HG03108 (cell line): ENCODE results near the gene MYADM.
A peak's percentile ranks its signal among the peaks of the same experiment; 100 is the strongest.
"Not testable (repeated sequence)": the region's sequence is repeated elsewhere in the genome, so short reads cannot be mapped to it uniquely, and the experiment has no call there.

Experiments used
- ATAC-seq: cut with Tn5 transposase; IDR thresholded peaks from one replicate; pipeline ENCODE4 v1.9.1; 2021; ENCODE audit warnings: moderate library complexity; ENCODE audit not compliant: unreplicated experiment

Gene MYADM

DNA sequence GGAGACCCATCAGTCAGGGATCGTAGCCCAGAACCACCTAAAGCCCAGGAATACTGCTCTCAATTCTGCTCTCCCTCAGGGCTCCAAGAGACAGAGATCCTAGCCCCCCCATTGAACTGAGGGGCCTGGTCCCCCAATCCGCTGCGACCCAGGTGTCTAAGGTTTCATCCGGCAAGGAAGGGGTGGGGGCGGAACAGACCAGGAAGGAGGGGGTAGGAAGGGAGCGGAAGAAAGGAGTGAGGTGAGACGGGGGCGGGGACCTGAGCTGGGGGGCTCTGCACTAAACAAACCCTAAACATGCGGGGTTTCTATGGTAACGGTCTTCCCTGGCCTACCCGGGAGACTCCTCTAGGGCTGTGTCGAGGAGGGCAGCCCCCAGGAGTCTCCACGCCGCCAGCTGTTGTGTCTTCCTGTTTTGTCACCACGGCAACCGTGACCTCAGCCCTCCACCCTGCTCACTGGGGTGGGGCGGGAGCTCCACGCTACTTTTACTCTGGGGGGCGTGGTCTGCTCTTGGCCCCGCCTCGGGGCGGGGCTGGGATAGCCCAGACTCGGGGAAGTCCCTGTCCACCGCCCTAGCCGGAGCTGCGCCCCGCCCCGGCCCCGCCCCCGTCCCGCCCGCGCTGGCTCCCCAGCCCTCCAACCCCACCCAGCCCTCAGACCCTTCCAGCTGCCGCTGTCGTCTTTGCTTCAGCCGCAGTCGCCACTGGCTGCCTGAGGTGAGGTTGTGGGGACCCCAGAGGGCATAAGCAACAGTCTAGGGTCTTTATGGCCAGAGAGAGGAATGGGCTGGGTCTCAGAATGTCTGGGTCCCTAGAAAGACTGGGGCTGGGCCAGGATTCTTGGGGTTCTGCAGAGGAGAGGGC, at the start of gene MYADM:
MYADM (plus strand) TSS at position 659 of the 866 bp plus-strand sequence. CDS start 5,647 bp downstream, outside the sequence.
- ATAC-seq = peak; percentile 64

GRCh38 chr19:53818756-53819155, 48.9 kb upstream of the MYADM start:
- no peak for ATAC-seq

DNA sequence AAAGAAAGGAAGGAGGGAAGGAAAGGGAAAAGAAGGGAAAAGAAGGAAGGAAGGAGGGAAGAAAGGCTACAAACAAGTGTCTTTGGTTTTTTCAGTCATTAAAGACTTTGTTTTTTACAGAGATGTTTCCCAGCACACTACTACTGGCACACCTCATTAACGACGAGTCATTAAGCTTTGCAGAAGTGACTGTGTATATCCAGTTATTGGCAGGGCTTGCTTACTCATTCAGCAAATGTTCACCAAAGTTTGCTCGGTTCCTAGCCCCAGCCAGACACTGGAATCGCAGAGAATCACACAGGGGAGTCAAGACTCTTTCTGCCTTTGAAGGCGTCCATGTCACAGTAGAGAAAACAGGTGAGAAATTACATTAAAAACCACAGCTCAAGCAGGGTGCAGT, 47.8 kb upstream of the MYADM start:
- no peak for ATAC-seq

GRCh38 chr19:53823380-53824120, 44.1 kb upstream of the MYADM start:
- ATAC-seq = no peak

- ATAC-seq = no peak
Observed at GRCh38 chr19:53824134-53824611, 43.5 kb upstream of the MYADM start, which contains the start of gene NLRP12. NLRP12 (minus strand) TSS chr19:53824314; CDS start chr19:53824174, 140 bp downstream.

DNA sequence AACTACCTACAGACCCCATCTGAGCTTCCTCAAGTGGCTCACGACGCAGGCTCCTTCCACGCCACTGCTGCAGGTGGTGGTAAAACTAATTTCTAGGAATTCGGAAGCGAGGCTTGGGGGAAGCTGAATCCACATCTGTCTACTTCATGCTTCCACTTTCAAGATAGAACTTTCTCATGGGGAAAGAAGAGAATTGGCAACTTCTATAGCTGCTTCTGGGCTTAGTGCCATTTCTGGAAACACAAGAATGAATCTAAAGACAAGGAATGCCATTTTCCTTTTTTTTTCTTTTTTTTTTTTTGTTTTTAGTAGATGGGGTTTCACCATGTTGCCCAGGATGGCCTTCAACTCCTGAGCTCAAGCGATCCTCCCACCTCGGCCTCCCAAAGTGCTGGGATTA, 40.8 kb upstream of the MYADM start:
- ATAC-seq = no peak

- no peak for ATAC-seq
Observed at GRCh38 chr19:53828531-53828930, 39.2 kb upstream of the MYADM start.

- not testable (repeated sequence) for ATAC-seq
Observed at GRCh38 chr19:53832861-53833260, 34.8 kb upstream of the MYADM start.

DNA sequence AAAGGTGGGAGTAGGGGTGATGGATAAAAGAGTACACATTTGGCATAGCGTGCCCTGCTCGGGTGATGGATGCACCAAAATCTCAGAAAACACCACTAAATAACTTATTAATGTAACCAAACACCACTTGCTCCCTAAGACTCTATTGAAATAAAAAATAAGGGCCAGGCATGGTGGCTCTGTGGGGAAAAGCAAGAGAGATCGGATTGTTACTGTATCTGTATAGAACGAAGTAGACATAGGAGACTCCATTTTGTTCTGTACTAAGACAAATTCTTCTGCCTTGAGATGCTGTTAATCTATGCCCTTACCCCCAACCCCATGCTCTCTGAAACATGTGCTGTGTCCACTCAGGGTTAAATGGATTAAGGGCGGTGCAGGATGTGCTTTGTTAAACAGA, 29.2 kb upstream of the MYADM start:
- ATAC-seq = not testable (repeated sequence)

DNA sequence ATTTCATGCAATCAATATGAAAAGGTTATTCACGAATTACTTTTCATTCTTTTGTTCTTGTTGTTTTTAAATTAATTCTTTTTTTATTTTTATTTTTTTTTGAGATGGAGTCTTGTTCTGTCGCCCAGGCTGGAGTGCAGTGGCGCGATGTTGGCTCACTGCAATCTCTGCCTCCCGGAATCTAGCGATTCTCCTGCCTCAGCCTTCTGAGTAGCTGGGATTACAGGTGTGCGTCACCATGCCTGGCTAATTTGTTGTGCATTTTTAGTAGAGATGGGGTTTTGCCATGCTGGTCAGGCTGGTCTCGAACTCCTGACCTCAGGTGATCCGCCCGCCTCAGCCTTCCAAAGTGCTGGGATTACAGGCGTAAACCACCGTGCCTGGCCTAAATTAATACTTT, 27.4 kb upstream of the MYADM start:
- ATAC-seq = not testable (repeated sequence)

DNA sequence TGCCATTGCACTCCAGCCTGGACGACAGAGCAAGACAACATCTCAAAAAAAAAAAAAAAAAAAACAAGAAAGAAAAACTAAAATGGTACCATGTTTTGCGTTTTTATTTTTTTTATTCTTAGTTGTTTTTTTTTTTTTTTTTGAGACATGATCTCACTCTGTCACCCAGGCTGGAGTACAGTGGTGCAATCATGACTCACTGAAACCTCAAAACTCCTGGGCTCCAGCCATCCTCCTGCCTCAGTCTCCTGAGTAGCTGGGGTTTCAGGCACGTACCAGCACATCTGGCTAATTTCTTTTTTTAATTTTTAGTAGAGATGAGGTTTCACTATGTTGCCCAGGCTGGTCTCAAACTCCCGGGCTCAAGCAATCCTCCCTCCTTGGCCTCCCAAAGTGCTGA, 26.8 kb upstream of the MYADM start:
- not testable (repeated sequence) for ATAC-seq

- no peak for ATAC-seq
Observed at GRCh38 chr19:53844849-53845246, 22.8 kb upstream of the MYADM start.

- ATAC-seq = no peak
Observed at GRCh38 chr19:53847555-53847954, 20.1 kb upstream of the MYADM start.

DNA sequence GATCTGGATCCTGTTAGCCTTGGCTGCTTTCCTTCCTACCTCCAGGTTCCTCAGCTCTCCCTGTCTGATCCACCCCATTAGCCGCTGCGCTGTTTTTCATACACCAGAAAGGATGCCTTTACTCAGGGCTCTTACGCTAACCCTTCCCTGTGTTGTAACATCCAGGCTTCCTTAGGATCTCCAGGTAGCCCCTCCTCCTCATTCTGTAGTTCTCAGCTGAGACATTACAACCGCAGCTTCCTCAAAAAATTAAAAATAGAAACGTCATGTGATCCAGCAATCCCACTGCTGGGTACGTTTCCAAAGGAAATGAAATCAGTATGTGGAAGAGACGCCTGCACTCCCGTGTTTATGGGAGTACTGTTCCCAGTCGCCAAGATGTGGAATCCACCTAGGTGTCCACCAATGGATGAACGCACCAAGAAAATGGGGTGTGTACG, 18.4 kb upstream of the MYADM start:
- no peak for ATAC-seq

GRCh38 chr19:53853707-53854106, 14.0 kb upstream of the MYADM start:
- ATAC-seq = no peak

DNA sequence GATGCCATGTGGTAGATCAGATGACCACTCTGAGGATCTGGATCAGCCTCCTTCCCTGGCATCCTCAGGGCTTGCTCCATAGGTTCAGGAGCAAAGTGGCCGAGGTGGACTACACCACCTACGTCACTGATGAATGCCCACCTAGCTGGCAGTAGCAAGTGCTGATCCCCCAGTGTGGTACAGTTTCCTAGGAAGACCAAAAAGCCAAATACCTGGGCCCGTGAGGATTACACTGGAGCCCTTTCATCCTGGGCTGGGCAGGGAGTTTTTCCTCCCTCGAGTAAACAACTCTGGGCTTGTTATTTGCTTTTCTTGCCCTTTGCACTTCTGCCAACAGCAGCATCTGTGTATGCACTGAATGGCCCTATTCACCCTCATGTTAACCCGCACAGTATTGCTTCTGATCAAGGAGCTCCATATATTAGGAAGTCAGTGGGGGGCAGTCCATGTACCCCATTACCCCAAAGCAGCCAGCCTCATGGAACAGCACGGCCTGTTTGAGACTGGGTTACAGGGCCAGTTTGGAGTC, 3.3 kb upstream of the MYADM start:
- ATAC-seq = no peak

GRCh38 chr19:53865523-53865917, 2.2 kb upstream of the MYADM start:
- ATAC-seq = no peak

DNA sequence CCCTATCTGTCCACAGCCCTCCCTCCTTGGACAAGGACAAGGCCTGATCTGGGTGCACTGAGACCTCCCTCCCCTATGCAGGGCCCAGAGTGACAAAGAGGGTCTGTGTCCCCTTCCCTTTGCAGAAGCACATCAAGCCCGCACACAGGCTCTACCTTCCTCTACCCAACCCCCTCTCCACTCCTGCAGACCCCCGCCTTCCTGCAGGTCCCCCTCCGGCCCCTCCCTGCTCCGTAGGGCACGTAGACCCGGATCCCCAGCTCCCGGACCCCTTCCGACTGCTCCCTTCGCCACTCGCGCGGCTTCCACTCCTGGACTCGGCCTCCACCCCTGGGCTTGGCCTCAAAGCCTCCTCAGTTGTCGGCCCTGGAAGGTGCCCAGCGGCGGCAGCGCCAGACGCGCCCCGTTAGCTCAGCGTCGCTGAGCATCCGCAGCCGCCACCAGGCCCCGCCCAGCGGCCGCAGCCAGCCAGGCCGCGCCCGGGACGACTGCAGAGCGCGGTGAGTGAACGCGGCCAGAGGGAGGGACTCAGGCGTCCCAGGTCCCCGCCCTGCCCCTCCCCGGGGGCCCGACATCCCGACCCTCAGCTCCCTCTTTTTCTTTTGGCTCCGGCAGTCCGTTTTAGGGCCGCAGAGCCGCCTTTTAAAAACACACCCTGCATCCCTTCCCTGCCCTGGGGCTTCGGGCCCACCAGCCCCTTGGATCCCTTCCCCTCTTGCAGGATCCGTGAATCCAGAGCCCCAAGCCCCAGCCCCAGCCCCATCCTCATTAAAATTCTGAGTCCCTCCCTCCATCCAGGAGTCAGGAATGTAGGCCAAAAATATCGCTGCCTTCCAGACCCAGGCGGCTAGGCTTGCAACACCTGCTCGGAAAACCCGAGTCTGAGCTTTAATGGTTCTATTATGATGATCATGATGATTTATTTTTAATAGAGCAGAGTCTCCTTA, 1.5 kb upstream of the MYADM start:
- ATAC-seq = no peak

- ATAC-seq = no peak
Observed at GRCh38 chr19:53866865-53867224, 838 bp upstream of the MYADM start.

GRCh38 chr19:53868091-53868891, 608 bp downstream of the MYADM start:
- ATAC-seq = no peak
